Spleen (tissue), 11 donors: ENCODE measurements around the gene TBC1D22A. TPM values are rescaled to one million over a fixed set of nuclear protein-coding genes. Genes with fewer than 3 reads are reported as not detected.
A peak's percentile ranks its signal among the peaks of the same experiment; 100 is the strongest.

ENCODE experiments used
- DNase-seq: peaks from one replicate; pipeline ENCODE4 v3.0.0-alpha.2; 2020
- H3K27ac ChIP-seq, 8 donors: fragments of 200-600 bp; sonication (generic) in 7 of 8; 1 replicate in 4 of 8; 2 replicates in 4 of 8; pipeline versions ENCODE4 v1.5.0 to v1.8.0; 2016 to 2021; ENCODE audit warnings: inconsistent platforms in 4 of 8, mild to moderate bottlenecking in 4 of 8, moderate library complexity in 1 of 8
- H3K27me3 ChIP-seq, 7 donors: fragments of 200-600 bp; sonication (generic) in 6 of 7; replicated peaks in 1 of 7; 1 replicate in 4 of 7; 2 replicates in 3 of 7; pipeline versions ENCODE4 v1.5.0 to v1.8.0; 2016 to 2021; ENCODE audit warnings: inconsistent platforms in 3 of 7, mild to moderate bottlenecking in 1 of 7
- H3K36me3 ChIP-seq, 6 donors: fragments of 200-600 bp; sonication (generic) in 5 of 6; 1 replicate in 4 of 6; 2 replicates in 2 of 6; pipeline versions ENCODE4 v1.5.0 to v1.8.0; 2016 to 2021; ENCODE audit warnings: inconsistent platforms in 2 of 6
- H3K4me1 ChIP-seq, 6 donors: fragments of 200-600 bp; sonication (generic) in 5 of 6; 1 replicate in 3 of 6; 2 replicates in 3 of 6; pipeline versions ENCODE4 v1.5.0 to v1.8.0; 2016 to 2021; ENCODE audit warnings: inconsistent platforms in 3 of 6
- H3K4me3 ChIP-seq, 8 donors: fragments of 200-600 bp; sonication (generic) in 7 of 8; 1 replicate in 4 of 8; 2 replicates in 4 of 8; pipeline versions ENCODE4 v1.5.0 to v1.8.0; 2016 to 2021; ENCODE audit warnings: inconsistent platforms in 4 of 8, mild to moderate bottlenecking in 4 of 8, moderate library complexity in 2 of 8
- H3K9me3 ChIP-seq, 8 donors: fragments of 200-600 bp; sonication (generic) in 7 of 8; 1 replicate in 4 of 8; 2 replicates in 4 of 8; pipeline versions ENCODE4 v1.5.0 to v1.8.0; 2016 to 2021; ENCODE audit warnings: inconsistent platforms in 4 of 8
- POLR2A ChIP-seq, 3 donors: fragments of 450-650 bp; IDR thresholded peaks; one replicate each; pipeline ENCODE4 v1.5.1; 2017; ENCODE audit warnings: antibody characterized with exemption in 3 of 3, mild to moderate bottlenecking in 1 of 3
- POLR2AphosphoS5 ChIP-seq, 3 donors: sonication (generic); formaldehyde crosslinking; IDR thresholded peaks; one replicate each; pipeline ENCODE4 v1.5.1; 2017; ENCODE audit warnings: antibody characterized with exemption in 3 of 3
- WGBS, 5 donors: extraction: QIAGEN DNeasy Blood & Tissue Kit in 3 of 5; methylation state at CpG; one replicate each; pipeline versions ENCODE4 v1.1.5 to v1.1.7; 2013 to 2018; 5-methylcytosine and 5-hydroxymethylcytosine counted together
- intact Hi-C: fragments of 100-400 bp; cut with DNase I; formaldehyde crosslinking; loops from one replicate; pipeline ENCODE4 v1.15.0; 2023; ENCODE audit warnings: low total_unique reads
- polyA plus RNA-seq, 3 donors: library from polyadenylated mRNA; stranded (reverse); fragments of 200-250 nt; gene quantifications; one replicate each; pipeline ENCODE4 v1.2.1, GENCODE V29; 2013
- total RNA-seq, 7 donors: library from RNA; depleted of rRNA in 3 of 7; stranded (reverse); fragments of >200 nt in 3 of 7; fragmentation: NEBNext Ultra II Directional in 4 of 7; extraction: Animal tissue kit (Norgen Biotek cat#: 25700) in 4 of 7; gene quantifications; one replicate each; pipeline versions ENCODE4 v1.1.0 to v1.2.1, GENCODE V29; 2016 to 2021
- TF ChIP-seq, protein P1 (sequence below), 11 experiments: fragments of 200-600 bp in 7 of 11; fragments of 450-650 bp in 4 of 11; sonication (generic) in 4 of 11; IDR thresholded peaks in 8 of 11; conservative IDR thresholded peaks in 3 of 11; 1 replicate in 7 of 11; 2 replicates in 4 of 11; pipeline versions ENCODE4 v1.4.0 to v1.8.0; 2016 to 2021; ENCODE audit warnings: antibody characterized with exemption in 11 of 11, inconsistent platforms in 4 of 11, mild to moderate bottlenecking in 1 of 11
- donor health status: healthy with polysubstance abuse.
- donor health status: DM: no; HTN: no; CAD: no; lungs with moderate emphysema.
- donor health status: DM: no; HTN: no; CAD: no.
- donor health status: Bipolar disorder and iron deficiency.
- donor health status: healthy.
- donor health status: DM: no; HTN: no; CAD: no.
- donor health status: DM: yes; HTN: yes; CAD: no.

The TBC1D22A gene
- total and polyA plus RNA-seq, 10 donors = 17.2 to 66.9 (median 49.6) TPM

DNA sequence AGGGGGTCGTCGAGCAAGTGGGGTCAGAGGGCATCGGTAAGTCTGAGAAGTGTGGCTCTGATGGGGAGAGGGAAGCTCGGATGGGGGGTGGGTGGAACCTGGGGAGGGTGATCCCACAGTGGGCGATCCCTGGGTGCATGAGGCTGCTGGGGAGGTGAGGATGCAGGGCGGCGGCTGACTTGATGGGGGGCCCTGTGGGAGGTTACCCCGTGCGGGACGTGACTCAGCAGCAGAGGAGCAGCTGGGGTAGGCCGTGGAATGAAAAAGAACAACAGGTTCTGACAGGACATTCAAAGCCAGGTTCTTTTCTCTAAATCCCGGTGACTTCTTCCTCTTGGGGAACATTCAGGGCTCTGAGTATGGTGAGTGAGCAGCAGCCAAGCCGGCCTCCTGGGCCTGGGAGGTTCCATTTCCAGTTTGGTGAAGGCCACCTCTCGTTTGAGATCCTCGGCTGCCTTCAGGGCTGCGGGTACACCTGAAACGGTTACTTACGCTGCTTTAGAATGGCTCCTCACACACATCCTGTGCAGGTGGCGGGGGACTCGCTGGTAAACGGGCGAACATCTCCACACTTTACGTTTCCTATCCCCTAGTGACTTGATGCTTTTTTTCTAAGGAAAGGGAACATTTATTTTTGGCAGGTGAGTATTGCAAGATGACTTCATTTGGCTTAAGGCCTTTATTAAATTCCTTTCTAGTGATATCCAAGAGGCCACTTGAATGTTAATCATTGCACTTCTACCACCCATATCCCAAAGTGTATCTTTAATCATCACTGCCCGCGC is 278.2 kb downstream of the TBC1D22A start:
- peak; percentile 57 for DNase-seq
- WGBS, 5 donors = 90 to 96% (median 93%) methylated on average over 25 of the region's 25 CpGs

DNA sequence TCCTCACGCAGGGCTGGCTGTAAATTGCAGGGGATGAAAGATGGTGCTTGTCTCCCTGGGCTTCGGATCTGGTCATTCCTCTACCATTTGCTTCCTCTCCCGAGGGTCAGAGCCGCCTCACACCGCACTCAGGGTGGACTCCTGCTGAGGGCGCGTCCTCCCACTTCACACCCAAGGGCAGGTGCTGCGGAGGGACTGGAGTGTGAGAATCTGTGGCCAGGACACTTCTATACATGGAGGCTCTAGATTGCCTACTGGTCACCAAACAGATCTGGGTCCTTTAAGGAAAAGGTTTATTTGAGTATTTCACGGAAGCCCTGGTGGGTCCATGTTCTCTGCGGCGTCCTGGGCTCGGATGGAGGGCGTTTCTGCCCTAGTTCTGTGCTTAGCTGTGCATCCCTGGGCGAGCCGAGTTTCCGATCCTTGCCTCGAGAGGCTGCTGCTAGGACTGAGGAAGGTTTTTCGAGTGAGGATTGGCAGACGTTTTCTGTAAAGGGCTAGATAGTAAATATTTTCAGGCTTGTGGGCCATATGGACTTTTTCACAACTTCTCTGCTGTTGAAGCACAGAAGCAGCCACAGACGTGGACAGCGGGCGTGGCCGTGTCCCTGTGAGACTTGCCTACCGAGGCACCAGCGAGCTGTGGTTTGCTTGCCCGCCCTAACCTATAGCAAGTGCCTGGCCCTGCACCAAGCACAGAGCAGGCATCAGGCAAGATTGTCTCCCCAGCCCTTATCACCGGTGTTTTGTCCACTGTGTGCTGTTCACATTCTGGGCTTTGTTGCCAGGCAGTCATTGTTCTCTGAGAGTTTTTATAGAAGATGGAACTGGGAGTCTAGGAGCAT is 279.0 kb downstream of the TBC1D22A start:
- Histone ChIP-seq H3K9me3 (no peaks in the 10 kb centered on the region), H3K27ac (no peak overlapping the region), H3K4me1 (peaks cover 0 to 34% (median 12%) of the 10 kb centered on the region in 6 donors), H3K4me3 (no peak overlapping the region), H3K27me3 (no peaks in the 10 kb centered on the region), H3K36me3 (peaks cover 0 to 48% (median 17%) of the 10 kb centered on the region in 6 donors)
- 92 to 95% (median 94%) methylated on average over 25 to 27 of the region's 27 CpGs for WGBS, 5 donors
- intact Hi-C loops = no loop called here
- TF ChIP-seq POLR2A (IDR thresholded peaks at IDR 0.05) (no peak), POLR2AphosphoS5 (IDR thresholded peaks at IDR 0.05) (no peak)
- TF ChIP-seq, protein P1, sequence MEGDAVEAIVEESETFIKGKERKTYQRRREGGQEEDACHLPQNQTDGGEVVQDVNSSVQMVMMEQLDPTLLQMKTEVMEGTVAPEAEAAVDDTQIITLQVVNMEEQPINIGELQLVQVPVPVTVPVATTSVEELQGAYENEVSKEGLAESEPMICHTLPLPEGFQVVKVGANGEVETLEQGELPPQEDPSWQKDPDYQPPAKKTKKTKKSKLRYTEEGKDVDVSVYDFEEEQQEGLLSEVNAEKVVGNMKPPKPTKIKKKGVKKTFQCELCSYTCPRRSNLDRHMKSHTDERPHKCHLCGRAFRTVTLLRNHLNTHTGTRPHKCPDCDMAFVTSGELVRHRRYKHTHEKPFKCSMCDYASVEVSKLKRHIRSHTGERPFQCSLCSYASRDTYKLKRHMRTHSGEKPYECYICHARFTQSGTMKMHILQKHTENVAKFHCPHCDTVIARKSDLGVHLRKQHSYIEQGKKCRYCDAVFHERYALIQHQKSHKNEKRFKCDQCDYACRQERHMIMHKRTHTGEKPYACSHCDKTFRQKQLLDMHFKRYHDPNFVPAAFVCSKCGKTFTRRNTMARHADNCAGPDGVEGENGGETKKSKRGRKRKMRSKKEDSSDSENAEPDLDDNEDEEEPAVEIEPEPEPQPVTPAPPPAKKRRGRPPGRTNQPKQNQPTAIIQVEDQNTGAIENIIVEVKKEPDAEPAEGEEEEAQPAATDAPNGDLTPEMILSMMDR (IDR thresholded peaks at IDR 0.05 in 8 of 11, conservative IDR thresholded peaks at IDR 0.05 in 3 of 11) = no peak
- peak; percentile 44 for DNase-seq

More for the DNA sequence above, 278.2 kb downstream of the TBC1D22A start:
- intact Hi-C loops = no loop called here
- Histone ChIP-seq H3K4me1 (peaks cover 0 to 28% (median 12%) of the 10 kb centered on the region in 6 donors), H3K27ac (no peak overlapping the region), H3K27me3 (no peaks in the 10 kb centered on the region), H3K4me3 (no peak overlapping the region), H3K36me3 (peaks cover 0 to 54% (median 17%) of the 10 kb centered on the region in 6 donors), H3K9me3 (no peaks in the 10 kb centered on the region)
- TF ChIP-seq POLR2A (IDR thresholded peaks at IDR 0.05) (no peak), POLR2AphosphoS5 (IDR thresholded peaks at IDR 0.05) (no peak)
- TF ChIP-seq, protein P1 (IDR thresholded peaks at IDR 0.05 in 8 of 11, conservative IDR thresholded peaks at IDR 0.05 in 3 of 11) = no peak

DNA sequence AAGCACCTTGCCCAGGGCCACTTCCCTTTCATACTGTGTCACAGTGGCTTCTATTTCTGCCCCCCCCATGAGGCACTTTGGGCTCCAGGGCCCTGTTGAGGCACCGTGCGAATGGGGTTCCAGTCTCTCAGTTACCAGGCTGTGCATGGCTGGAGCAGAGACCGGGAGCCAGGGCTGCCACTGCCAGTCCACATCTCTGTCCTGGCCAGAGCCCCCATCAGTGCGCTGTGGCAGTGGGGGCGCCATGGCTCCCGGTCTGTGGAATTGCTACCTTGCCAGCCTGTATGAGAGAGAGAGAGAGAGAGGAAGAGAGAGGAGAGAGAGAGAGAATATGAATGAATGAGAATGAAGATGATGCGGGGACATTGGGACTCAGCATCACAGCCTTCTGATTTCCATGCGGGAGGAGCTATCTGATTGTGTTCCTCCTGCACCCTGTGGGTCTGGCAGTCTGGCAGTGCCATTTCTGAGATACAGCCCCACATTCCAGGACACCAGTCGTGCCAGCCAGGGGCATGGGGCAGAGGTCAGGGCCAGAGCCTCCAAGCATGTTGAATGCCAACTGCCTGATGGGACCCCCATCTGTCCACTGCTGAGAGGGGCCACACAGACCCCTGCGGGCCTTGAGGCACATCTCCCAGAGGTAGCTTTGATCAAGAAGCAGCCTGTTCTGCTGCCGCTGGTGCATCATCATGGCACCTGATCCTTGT is 279.8 kb downstream of the TBC1D22A start:
- H3K4me3 ChIP-seq = no peak overlapping the region
- H3K4me1 ChIP-seq = peaks cover 0 to 36% (median 14%) of the 10 kb centered on the region in 6 donors
- intact Hi-C loops = no loop called here
- peaks cover 0 to 41% (median 12%) of the 10 kb centered on the region in 6 donors for H3K36me3 ChIP-seq
- H3K27me3 ChIP-seq = no peaks in the 10 kb centered on the region
- H3K27ac ChIP-seq = no peak overlapping the region
- TF ChIP-seq, protein P1 (IDR thresholded peaks at IDR 0.05 in 8 of 11, conservative IDR thresholded peaks at IDR 0.05 in 3 of 11) = no peak
- TF ChIP-seq POLR2A (IDR thresholded peaks at IDR 0.05) (no peak), POLR2AphosphoS5 (IDR thresholded peaks at IDR 0.05) (no peak)
- WGBS, 5 donors = 93 to 96% (median 94%) methylated on average over 11 of the region's 11 CpGs
- H3K9me3 ChIP-seq = no peaks in the 10 kb centered on the region
- peak; percentile 46 for DNase-seq
